ENCODE data around the gene OR51I2.

OR51I2 gene, protein sequence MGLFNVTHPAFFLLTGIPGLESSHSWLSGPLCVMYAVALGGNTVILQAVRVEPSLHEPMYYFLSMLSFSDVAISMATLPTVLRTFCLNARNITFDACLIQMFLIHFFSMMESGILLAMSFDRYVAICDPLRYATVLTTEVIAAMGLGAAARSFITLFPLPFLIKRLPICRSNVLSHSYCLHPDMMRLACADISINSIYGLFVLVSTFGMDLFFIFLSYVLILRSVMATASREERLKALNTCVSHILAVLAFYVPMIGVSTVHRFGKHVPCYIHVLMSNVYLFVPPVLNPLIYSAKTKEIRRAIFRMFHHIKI

DNA sequence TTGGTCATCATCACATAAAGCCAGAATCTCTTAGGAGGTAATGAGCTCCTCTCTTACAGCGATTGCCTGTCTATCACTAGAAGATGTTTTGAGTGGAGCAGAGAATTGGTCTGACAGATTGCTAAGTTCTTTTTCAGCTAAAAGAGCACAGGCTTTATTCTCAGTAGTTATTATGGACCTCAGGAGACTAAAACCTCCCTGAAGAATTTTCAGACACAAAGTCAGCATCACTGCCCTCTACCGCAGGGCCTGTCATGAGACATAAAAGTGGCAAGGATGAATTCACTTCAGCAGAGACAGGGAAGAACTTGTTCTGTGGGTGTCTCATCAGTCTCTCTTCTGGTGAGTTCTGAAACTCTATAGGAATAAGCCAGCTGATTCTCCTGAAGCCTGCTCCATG, at the start of gene OR51I2:
Gene OR51I2 (plus strand): TSS at position 301 of the 400 bp plus-strand sequence. CDS start 4,166 bp downstream, outside the sequence.
- DNase-seq: no peak

DNA sequence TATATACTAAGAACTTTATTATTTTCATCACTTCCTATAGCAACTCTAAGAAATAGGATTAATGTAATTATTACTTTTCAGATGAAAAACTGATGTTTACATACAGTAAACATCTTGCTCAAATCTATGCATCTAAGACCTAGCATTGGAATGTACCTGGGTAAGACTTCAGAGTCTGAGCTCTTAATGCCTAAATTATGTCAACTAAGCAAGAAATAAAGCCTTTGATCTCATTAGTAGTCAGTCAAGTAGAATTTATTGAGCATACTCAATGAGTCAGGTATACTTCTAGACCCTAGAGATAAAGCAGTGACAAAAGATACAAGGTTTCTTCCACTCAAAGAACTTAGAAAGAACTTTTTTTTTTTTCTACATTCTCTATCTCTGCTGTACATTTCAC, 44.0 kb upstream of the OR51I2 start:
- DNase-seq: no peak

DNA sequence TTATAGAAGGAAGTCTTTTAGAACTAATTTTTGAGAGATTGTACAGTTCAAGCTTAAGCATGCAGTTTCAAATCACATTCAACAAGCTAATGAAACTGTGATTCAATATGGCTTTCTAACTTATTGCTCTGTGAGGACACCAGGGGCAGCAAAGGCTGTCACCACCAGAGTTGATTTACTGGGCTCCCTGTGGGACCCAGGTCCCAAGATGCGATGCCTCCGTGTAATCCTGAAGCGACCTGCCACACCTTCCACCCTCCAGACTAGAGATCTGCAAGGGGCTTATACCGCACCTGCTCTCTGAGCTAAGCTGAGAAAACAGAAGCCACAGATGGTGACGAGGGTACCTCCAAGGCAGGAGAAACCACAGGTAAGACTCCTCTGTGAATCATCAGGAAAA, 28.1 kb upstream of the OR51I2 start:
- no peak for DNase-seq

- DNase-seq: no peak
These were observed 27.3 kb upstream of the OR51I2 start, which contains the start of gene OR51Q1 for GRCh38 chr11:5421811-5422210. OR51Q1 (plus strand) TSS chr11:5422111; CDS start chr11:5422201, 90 bp downstream.

- no peak for DNase-seq
These were observed 26.0 kb upstream of the OR51I2 start for GRCh38 chr11:5423131-5423530.

DNA sequence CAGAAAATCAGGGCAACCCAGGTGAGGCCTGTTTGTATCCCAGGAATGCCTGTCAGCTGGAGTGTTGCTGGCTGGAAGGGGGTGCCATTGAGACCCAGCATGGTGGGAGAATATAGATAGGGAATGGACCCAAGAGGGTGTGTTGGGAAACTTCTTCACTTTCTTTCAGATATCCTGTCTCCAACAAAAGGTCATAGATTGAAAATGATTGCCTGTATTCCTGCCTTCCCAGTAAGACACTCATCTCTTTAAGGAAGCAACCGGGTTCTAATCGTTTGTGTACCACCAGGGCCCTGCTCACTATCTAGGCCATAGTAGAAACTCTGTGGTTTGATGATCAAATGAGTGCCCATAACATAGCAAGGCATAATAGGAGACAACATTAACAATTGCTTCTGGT, 7.7 kb upstream of the OR51I2 start, which contains the start of gene OR51I1:
Gene OR51I1 (minus strand): TSS at position 101 of the 400 bp plus-strand sequence. CDS start 0 bp downstream, at position 101.
- no peak for DNase-seq

DNA sequence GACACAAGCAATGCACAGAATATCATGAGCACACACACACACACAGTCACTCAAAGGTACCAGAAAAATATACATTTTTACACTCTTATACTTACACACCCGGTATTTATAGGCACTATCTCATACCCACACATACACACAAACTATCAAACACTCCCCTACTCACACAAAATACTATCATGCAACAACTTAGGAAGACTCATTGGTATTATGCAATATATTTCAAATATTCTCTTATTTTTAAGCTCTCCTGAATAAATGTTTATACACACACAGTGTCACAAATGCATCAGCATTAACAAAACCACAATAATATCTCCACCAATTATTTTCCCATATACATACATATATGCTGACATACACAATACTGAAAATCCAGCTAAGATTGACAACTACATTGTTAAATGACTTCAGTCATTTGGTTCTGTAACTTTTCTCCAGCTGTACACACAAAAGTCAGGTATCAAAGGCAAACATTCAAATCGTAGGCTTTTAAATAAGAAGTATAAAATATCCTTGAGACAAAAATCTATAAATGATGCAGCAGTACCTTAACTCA, 5.2 kb upstream of the OR51I2 start:
- DNase-seq: no peak

DNA sequence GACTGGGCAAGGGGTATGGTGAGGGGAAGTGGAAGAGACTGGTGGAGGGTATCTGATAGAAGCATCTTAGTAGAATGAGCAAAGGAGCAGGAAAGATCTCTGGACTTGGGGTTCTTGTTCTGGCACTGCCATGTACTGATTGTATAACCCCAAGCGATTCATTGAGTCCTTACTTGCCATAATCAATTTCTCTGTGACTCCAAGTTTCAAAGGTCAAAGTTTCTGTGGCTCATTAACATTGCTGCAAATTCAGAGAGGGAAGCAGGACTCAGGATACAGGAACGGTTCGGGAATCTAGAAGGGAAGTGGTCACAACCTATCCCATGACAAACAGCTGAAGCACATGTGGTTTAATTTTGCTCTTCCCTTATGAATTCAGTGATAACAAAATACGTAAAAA, 309 bp downstream of the OR51I2 start:
- DNase-seq: no peak

- DNase-seq: no peak
These were observed 12.0 kb downstream of the OR51I2 start for GRCh38 chr11:5460983-5461621.

DNA sequence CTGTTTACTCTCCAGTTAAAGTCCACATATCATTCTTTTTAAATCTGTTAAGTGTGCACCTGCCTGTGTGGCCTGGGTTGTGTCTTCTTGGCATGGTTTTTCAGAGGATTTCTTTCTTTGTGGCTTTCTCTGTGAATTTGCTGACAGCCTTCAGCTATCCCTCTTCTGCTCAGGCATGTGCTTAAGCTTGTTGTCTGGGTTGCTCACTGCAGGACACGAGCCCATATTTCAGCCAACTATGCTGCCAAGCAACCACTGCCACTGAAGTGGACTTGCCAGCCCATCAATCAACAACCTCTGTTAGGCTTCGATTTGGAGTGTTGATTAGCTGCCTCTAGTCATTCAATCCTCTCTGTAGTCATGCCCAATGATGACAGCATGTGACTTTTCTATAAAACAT, 18.4 kb downstream of the OR51I2 start:
- no peak for DNase-seq

- DNase-seq: no peak
These were observed 24.8 kb downstream of the OR51I2 start for GRCh38 chr11:5473921-5474320.

GRCh38 chr11:5476186-5476819, 27.2 kb downstream of the OR51I2 start:
- DNase-seq: peak; percentile 21

DNA sequence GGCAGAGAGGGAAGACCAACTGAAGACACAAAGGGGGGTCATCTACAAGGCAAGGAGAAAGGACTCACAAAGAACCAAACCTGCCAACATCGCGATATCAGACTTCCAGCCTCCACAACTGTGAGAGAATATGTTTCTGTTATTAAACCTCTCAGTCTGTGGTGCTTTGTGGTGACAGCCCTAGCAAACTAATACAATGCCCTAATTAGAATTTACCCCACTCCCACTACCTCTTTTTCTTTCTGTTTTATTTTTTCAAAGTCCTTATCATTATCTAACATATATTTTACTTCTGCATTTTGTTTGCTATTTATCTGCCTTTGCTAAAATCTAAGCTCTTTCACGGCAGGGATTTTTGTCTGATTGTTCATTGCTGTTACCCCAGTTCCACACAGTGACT, 36.9 kb downstream of the OR51I2 start:
- DNase-seq: no peak

- DNase-seq: no peak
These were observed 37.3 kb downstream of the OR51I2 start for GRCh38 chr11:5486421-5486820.

- DNase-seq: no peak
These were observed 39.3 kb downstream of the OR51I2 start, which contains the start of gene OR52D1 for GRCh38 chr11:5488385-5488784. OR52D1 (plus strand) TSS chr11:5488685; CDS start chr11:5488707, 22 bp downstream.

GRCh38 chr11:5488798-5489399, 39.8 kb downstream of the OR51I2 start:
- DNase-seq: no peak

- no peak for DNase-seq
These were observed 40.6 kb downstream of the OR51I2 start for GRCh38 chr11:5489576-5490357.

- no peak for DNase-seq
These were observed 50.5 kb downstream of the OR51I2 start for GRCh38 chr11:5499671-5500070.

DNA sequence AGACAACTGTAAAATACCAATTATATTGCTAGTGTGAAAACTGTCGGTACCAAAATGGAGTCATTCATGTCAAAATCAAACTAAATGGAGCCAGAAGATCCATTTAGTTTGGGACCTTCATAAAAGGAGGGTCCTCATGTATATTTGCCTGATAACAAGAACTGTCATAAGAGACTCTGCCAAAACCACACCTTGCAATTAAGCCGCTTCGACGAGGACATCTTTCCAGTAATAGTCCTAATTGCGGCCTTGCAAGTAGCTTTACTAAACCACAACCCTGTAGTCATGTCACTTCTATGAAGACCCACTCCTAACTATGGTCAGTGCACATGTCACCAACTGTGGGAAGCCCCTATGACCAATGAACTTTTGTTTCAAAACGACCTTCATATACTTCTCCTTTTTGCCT, 51.3 kb downstream of the OR51I2 start:
- no peak for DNase-seq

DNA sequence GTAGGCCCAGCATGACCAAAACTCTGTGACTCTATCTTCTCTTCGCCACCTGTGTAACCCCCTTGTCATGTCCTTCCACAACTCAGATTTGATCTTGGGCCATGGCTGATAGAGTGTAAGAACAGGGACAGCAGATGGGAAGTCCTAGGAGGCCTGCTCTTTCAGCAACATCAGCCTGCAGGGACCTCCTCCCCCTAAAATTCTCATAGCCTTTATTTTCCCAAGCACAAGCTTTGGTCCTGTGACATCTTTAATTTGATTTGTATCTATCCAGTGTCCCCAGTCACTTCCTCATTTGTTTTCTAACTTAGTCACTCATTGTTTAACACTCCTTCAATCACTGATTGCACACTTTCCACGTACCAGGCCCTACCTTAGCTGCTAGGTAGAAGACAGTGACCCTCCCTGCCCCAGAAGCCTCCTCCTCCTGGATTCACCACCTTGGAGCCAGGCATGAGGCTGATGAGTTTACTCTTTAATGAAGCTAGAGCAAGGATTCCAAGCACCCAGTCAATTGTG, 55.3 kb downstream of the OR51I2 start:
- no peak for DNase-seq

DNA sequence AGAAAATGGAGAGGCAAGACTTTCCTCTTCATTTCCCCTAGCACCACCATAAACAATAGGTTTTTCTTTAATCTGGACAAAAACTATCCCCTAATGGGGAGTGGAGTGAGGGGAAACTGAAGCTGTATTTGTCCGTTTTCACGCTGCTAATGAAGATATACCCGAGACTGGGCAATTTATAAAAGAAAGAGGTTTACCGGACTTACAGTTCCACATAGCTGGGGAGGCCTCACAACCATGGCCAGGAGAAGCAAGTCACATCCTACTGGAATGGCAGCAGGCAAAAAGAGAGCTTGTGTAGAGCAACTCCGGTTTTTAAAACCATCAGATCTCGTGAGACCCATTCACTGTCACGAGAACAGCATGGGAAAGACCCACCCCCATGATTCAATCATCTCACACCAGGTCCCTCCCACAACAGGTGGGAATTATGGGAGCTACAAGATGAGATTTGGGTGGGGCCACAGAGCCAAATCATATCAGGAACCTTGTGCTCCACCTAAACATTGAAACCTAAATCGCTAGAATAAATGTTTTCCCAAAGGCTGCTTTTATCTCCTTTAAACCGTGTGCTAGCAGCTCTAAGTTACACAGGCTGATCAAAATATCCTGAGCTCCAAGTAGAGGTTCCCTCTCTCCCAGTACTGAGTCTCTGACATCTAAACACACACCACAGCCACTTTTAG, 56.4 kb downstream of the OR51I2 start:
- no peak for DNase-seq
